Measurements from ENCODE around the gene ERICH3.

ERICH3 gene

GRCh38 chr1:74641876-74642275 is 31.7 kb downstream of the ERICH3 start:
- no peak for DNase-seq (ENCODE audit: low spot score)
- no peak for TF ChIP-seq CTCF (IDR thresholded peaks at IDR 0.05; ENCODE audit: extremely low read depth, missing control alignments)

DNA sequence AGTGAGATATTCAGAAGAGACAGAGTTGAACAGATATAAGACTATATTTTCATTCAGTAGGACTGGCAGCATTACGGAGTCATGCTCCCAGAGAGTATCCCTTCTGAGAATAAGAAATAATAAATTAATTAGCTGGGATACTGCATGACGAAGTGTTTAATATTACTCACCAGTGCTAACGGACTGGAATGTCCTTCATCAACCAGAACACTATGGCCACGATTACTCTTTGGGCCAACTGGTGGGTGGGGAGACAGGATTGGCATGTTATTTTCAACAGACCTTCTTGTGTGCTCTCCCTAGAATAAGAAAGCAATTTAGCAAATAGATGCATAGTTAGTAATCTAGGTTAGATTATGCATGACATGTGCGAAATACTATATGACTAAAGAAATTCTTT is 32.4 kb downstream of the ERICH3 start:
- no peak for TF ChIP-seq CTCF (IDR thresholded peaks at IDR 0.05; ENCODE audit: extremely low read depth, missing control alignments)

GRCh38 chr1:74637296-74637695 is 36.3 kb downstream of the ERICH3 start:
- TF ChIP-seq CTCF (IDR thresholded peaks at IDR 0.05; ENCODE audit: extremely low read depth, missing control alignments): no peak
- DNase-seq (ENCODE audit: low spot score): no peak

More for the DNA sequence above, 32.4 kb downstream of the ERICH3 start:
- no peak for DNase-seq (ENCODE audit: low spot score)

DNA sequence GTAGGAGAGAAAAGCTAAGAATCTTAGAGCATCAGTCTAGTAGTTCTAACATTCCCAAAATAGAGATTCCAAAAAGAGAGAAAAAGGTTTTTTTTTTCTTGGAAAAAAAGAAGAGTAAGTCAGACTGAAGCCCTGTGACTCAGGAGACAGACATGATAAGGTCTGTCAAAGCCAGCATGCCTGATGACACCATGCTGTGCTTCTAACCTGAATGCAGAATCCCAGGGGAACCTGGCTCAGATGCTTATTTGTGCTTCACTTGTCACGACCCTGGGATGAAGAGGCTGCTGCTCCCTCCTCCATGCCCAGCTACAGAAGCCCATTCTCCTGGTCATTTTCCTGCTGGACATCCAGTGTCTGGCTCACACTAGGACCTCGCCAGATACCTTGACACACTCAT is 44.3 kb downstream of the ERICH3 start:
- DNase-seq (ENCODE audit: low spot score): no peak
- TF ChIP-seq CTCF (IDR thresholded peaks at IDR 0.05; ENCODE audit: extremely low read depth, missing control alignments): no peak

GRCh38 chr1:74623716-74624115 is 49.9 kb downstream of the ERICH3 start:
- no peak for TF ChIP-seq CTCF (IDR thresholded peaks at IDR 0.05; ENCODE audit: extremely low read depth, missing control alignments)
- DNase-seq (ENCODE audit: low spot score): no peak

DNA sequence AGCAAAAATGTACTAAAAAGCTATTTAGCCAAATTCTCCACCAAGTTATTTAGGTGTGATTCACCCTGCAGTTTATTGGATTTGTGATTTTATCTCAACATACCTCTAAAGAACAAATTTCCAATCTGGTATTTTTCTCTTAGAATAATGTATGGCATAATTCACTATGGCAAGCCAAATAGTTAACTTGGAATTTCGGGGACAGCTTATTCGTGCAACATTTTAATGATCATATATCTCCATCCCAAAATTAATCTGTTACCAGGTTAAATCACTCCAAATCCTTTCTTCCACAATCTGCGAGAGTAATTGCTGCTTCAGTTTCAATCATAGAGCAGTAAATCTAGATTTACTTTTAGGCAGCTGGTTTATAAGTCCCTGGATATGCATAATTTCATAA is 53.4 kb downstream of the ERICH3 start:
- no peak for TF ChIP-seq CTCF (IDR thresholded peaks at IDR 0.05; ENCODE audit: extremely low read depth, missing control alignments)
- no peak for DNase-seq (ENCODE audit: low spot score)

- TF ChIP-seq CTCF (IDR thresholded peaks at IDR 0.05; ENCODE audit: extremely low read depth, missing control alignments): no peak
- no peak for DNase-seq (ENCODE audit: low spot score)
These were observed 54.6 kb downstream of the ERICH3 start for GRCh38 chr1:74618974-74619373.
